GM12878 (cell line): ENCODE data around the gene MUC5AC. TPM values are rescaled to one million over a fixed set of nuclear protein-coding genes. Genes with fewer than 3 reads are reported as not detected.

Source experiments
- ATAC-seq: fragments of 200-7000 bp; cut with Tn5 transposase; 3 replicates; pipeline ENCODE4 v1.9.1; 2020; ENCODE audit warnings: mild to moderate bottlenecking, moderate library complexity
- BruUV-seq: library from RNA; stranded (reverse); fragments of 400-500 nt; replicated peaks from 2 replicates; lab custom pipeline; 2021; lab: Mats Ljungman, UMichigan
- CTCF ChIA-PET: fragments of 300-600 bp; sonication (Branson Sonifier 250); formaldehyde crosslinking; extraction: SDS; loops from one replicate; lab custom pipeline; 2021; ENCODE audit warnings: inconsistent platforms; lab: Yijun Ruan, JAX
- POLR2A ChIA-PET: fragments of 350-600 bp; formaldehyde crosslinking; extraction: SDS; loops from one replicate; lab custom pipeline; 2021; ENCODE audit warnings: inconsistent platforms; lab: Charles Lee
- RAD21 ChIA-PET: fragments of 300-600 bp; sonication (Branson Sonifier 250); formaldehyde crosslinking; loops from one replicate; lab custom pipeline; 2023; ENCODE audit warnings: antibody characterized with exemption; ENCODE audit not compliant: unreplicated experiment; lab: Charles Lee
- SMC1A ChIA-PET: fragments of 300-600 bp; sonication (Branson Sonifier 250); formaldehyde crosslinking; loops from one replicate; lab custom pipeline; 2023; ENCODE audit not compliant: unreplicated experiment, uncharacterized antibody; lab: Charles Lee
- DNase-seq: peaks from one replicate; pipeline ENCODE4 v3.0.0-alpha.2; 2011; ENCODE audit warnings: low read depth, low spot score
- FAIRE-seq: peaks from 3 replicates; lab custom pipeline; 2011; peaks lifted over from hg19 to GRCh38; lab: Jason Lieb, UNC
- H2AFZ ChIP-seq: 2 replicates; pipeline ENCODE4 v1.6.0; 2011; ENCODE audit warnings: low read depth, low read length, control low read depth; ENCODE audit not compliant: control insufficient read depth
- H3K27ac ChIP-seq: 2 replicates; pipeline ENCODE4 v1.5.1; 2011; ENCODE audit warnings: control low read depth; ENCODE audit not compliant: control insufficient read depth, insufficient read depth
- H3K27me3 ChIP-seq, 2 experiments: replicated peaks in 1 of 2; 2 replicates each; pipeline versions ENCODE4 v1.6.0 to v1.6.1; 2011; ENCODE audit warnings: low read length in 1 of 2; ENCODE audit not compliant: control insufficient read depth in 2 of 2, insufficient read depth in 2 of 2
- H3K36me3 ChIP-seq, 2 experiments: 2 replicates each; pipeline ENCODE4 v1.5.1; 2011; ENCODE audit warnings: low read length in 1 of 2; ENCODE audit not compliant: control insufficient read depth in 2 of 2, insufficient read depth in 2 of 2
- H3K4me1 ChIP-seq: 2 replicates; pipeline ENCODE4 v1.6.1; 2011; ENCODE audit warnings: mild to moderate bottlenecking, low read length, moderate library complexity, mixed read lengths; ENCODE audit not compliant: control insufficient read depth, insufficient read depth
- H3K4me2 ChIP-seq: 2 replicates; pipeline ENCODE4 v1.6.0; 2011; ENCODE audit warnings: control low read depth; ENCODE audit not compliant: control insufficient read depth, insufficient read depth
- H3K4me3 ChIP-seq: fragments of 200-600 bp; sonication (generic); 2 replicates; pipeline ENCODE4 v1.5.1; 2016
- H3K79me2 ChIP-seq: 2 replicates; pipeline ENCODE4 v1.6.0; 2011; ENCODE audit warnings: low read length; ENCODE audit not compliant: control insufficient read depth, insufficient read depth
- H3K9ac ChIP-seq: 2 replicates; pipeline ENCODE4 v1.8.0; 2011; ENCODE audit warnings: low read length, control low read depth, mixed read lengths; ENCODE audit not compliant: control insufficient read depth, insufficient read depth
- H3K9me3 ChIP-seq: replicated peaks from 3 replicates; pipeline ENCODE4 v1.5.1; 2011; ENCODE audit warnings: mild to moderate bottlenecking, low read length; ENCODE audit not compliant: control insufficient read depth, insufficient read depth
- H4K20me1 ChIP-seq: 2 replicates; pipeline ENCODE4 v1.6.0; 2011; ENCODE audit not compliant: control insufficient read depth, insufficient read depth
- ZNF207 ChIP-seq: fragments of 450-650 bp; IDR thresholded peaks from 2 replicates; pipeline ENCODE4 v1.6.1; 2014; ENCODE audit warnings: antibody characterized with exemption, mild to moderate bottlenecking, borderline replicate concordance
- WGBS: methylation state at CpG from one replicate; pipeline ENCODE4 v1.1.6; 2016; ENCODE audit warnings: low lambda C conversion rate; ENCODE audit not compliant: insufficient replicate concordance, insufficient coverage; ENCODE audit errors: missing lambda C conversion rate; 5-methylcytosine and 5-hydroxymethylcytosine counted together
- in situ Hi-C: fragments of 300-500 bp; cut with MboI; formaldehyde crosslinking; loops from 9 replicates; pipeline ENCODE4 v1.14.3; 2018; ENCODE audit warnings: mixed read lengths
- intact Hi-C: fragments of 100-400 bp; cut with micrococcal nuclease; formaldehyde crosslinking; loops from one replicate; pipeline ENCODE4 v1.14.2; 2022; ENCODE audit not compliant: unreplicated experiment
- polyA plus RNA-seq, 11 experiments: library from polyadenylated mRNA; depleted of rRNA in 4 of 11; unstranded in 6 of 11; stranded (reverse) in 5 of 11; fragments of >200 nt; fragmentation: Nextera tagmentation in 4 of 11; fragmentation: Illumina TruSeq in 1 of 11; extraction: Ambion mirVana in 4 of 11; extraction: Trizol in 1 of 11; gene quantifications; 1 replicate in 1 of 11; 2 replicates in 10 of 11; pipeline versions ENCODE4 v1.2.1 to v1.2.3, GENCODE V29; 2011 to 2016; ENCODE audit warnings: inconsistent platforms in 2 of 11, missing spikeins in 2 of 11, low read depth in 1 of 11
- total RNA-seq, 4 experiments: library from RNA; depleted of rRNA in 3 of 4; stranded (reverse); fragments of >200 nt in 3 of 4; fragmentation: Illumina TruSeq in 1 of 4; extraction: Trizol in 1 of 4; gene quantifications; 2 replicates each; pipeline versions ENCODE4 v1.2.1 to v1.2.3, GENCODE V29; 2013 to 2021
- TF ChIP-seq, protein P1 (sequence below): IDR thresholded peaks from 2 replicates; pipeline ENCODE4 v1.6.1; 2012; ENCODE audit warnings: low read length, inconsistent platforms
- TF ChIP-seq, protein P2 (sequence below): IDR thresholded peaks from 2 replicates; pipeline ENCODE4 v1.6.1; 2012; ENCODE audit warnings: mild to moderate bottlenecking, low read depth, low read length

The MUC5AC gene
- total and polyA plus RNA-seq, 10 of the 15 experiments (the other 5 are each of a cell fraction or from before 2014, with no cell fraction given) = under 0.01 to 0.01 TPM; not detected in 8

DNA sequence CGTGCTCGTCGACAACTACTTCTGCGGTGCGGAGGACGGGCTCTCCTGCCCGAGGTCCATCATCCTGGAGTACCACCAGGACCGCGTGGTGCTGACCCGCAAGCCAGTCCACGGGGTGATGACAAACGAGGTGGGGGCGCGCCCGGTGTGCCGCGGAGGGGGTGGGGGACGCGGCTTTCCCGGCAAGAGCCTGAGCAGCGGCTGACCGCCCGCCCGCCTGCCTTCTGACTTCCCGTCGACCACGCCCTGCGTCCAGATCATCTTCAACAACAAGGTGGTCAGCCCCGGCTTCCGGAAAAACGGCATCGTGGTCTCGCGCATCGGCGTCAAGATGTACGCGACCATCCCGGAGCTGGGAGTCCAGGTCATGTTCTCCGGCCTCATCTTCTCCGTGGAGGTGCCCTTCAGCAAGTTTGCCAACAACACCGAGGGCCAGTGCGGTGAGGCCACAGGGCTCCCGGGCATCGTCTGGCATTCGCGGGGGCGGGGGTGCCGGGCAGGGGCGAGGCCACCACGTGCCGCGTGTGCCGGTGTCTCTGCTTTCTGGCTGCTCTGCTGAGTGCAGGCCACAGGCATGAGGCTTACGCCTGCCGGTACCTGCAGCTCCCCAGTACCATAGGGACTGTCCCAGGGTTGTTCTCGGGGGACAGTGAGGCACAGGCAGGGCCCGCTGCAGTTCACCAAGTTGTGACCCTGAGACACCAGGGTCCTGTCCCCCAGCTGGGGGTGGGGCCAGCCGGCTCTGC lies 36.7 kb downstream of the MUC5AC start:
- H3K4me3 ChIP-seq = no peak overlapping the region
- in situ Hi-C loops = no loop called here
- POLR2A ChIA-PET = no interaction called here
- no peaks in the 10 kb centered on the region for H3K27me3 ChIP-seq
- TF ChIP-seq, protein P1, sequence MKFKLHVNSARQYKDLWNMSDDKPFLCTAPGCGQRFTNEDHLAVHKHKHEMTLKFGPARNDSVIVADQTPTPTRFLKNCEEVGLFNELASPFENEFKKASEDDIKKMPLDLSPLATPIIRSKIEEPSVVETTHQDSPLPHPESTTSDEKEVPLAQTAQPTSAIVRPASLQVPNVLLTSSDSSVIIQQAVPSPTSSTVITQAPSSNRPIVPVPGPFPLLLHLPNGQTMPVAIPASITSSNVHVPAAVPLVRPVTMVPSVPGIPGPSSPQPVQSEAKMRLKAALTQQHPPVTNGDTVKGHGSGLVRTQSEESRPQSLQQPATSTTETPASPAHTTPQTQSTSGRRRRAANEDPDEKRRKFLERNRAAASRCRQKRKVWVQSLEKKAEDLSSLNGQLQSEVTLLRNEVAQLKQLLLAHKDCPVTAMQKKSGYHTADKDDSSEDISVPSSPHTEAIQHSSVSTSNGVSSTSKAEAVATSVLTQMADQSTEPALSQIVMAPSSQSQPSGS = no peak
- TF ChIP-seq ZNF207 = no peak
- TF ChIP-seq, protein P2, sequence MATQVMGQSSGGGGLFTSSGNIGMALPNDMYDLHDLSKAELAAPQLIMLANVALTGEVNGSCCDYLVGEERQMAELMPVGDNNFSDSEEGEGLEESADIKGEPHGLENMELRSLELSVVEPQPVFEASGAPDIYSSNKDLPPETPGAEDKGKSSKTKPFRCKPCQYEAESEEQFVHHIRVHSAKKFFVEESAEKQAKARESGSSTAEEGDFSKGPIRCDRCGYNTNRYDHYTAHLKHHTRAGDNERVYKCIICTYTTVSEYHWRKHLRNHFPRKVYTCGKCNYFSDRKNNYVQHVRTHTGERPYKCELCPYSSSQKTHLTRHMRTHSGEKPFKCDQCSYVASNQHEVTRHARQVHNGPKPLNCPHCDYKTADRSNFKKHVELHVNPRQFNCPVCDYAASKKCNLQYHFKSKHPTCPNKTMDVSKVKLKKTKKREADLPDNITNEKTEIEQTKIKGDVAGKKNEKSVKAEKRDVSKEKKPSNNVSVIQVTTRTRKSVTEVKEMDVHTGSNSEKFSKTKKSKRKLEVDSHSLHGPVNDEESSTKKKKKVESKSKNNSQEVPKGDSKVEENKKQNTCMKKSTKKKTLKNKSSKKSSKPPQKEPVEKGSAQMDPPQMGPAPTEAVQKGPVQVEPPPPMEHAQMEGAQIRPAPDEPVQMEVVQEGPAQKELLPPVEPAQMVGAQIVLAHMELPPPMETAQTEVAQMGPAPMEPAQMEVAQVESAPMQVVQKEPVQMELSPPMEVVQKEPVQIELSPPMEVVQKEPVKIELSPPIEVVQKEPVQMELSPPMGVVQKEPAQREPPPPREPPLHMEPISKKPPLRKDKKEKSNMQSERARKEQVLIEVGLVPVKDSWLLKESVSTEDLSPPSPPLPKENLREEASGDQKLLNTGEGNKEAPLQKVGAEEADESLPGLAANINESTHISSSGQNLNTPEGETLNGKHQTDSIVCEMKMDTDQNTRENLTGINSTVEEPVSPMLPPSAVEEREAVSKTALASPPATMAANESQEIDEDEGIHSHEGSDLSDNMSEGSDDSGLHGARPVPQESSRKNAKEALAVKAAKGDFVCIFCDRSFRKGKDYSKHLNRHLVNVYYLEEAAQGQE = no peak
- TF ChIP-seq, all 136 proteins: peak for 0
- Histone ChIP-seq H3K9ac (no peak overlapping the region), H2AFZ (no peak overlapping the region), H3K9me3 (no peaks in the 10 kb centered on the region; the same call in 1 of the 3 replicates), H3K36me3 (no peaks in the 10 kb centered on the region), H3K4me2 (no peak overlapping the region), H3K27ac (no peak overlapping the region), H3K79me2 (no peaks in the 10 kb centered on the region), H4K20me1 (no peaks in the 10 kb centered on the region), H3K4me1 (no peaks in the 10 kb centered on the region)
- ChIA-PET RAD21 (no interaction called here), SMC1A (no interaction called here), CTCF (no interaction called here)
- intact Hi-C loops = no loop called here
- FAIRE-seq (no peak), DNase-seq (no peak), ATAC-seq (no peak)
- no TSS peak for BruUV-seq
- 72% methylated on average over 32 of the region's 59 CpGs for WGBS
